ENCODE data around the gene JAK3. TPM values are rescaled to one million over a fixed set of nuclear protein-coding genes. Genes with fewer than 3 reads are reported as not detected.

Gene JAK3
- total and polyA plus RNA-seq, 4 donors, result 0.87 to 7.1 (median 3.0) TPM

- TF ChIP-seq CTCF (IDR thresholded peaks at IDR 0.05; ENCODE audit: low read depth, low read length, missing input control), result no peak
- TF ChIP-seq FOXA1 (IDR thresholded peaks at IDR 0.05), result no peak
- TF ChIP-seq GABPA (IDR thresholded peaks at IDR 0.05 in 1 of 2, conservative IDR thresholded peaks at IDR 0.05 in 1 of 2), result no peak
- TF ChIP-seq YY1 (IDR thresholded peaks at IDR 0.05), result no peak
- no peak for TF ChIP-seq EGR1 (IDR thresholded peaks at IDR 0.05; ENCODE audit: low read depth in 2 of 2)
- no peak for TF ChIP-seq FOXA2 (IDR thresholded peaks at IDR 0.05)
- no peak for TF ChIP-seq MAX (IDR thresholded peaks at IDR 0.05)
- no peak for TF ChIP-seq RAD21 (IDR thresholded peaks at IDR 0.05)
- no peak for TF ChIP-seq TAF1 (conservative IDR thresholded peaks at IDR 0.05)
- TF ChIP-seq ZBTB33 (IDR thresholded peaks at IDR 0.05), result no peak
- no peak for TF ChIP-seq HNF4G (IDR thresholded peaks at IDR 0.05)
- TF ChIP-seq ATF3 (IDR thresholded peaks at IDR 0.05), result no peak
- DNase-seq (ENCODE audit: low spot score), result no peak
- Histone ChIP-seq H3K36me3 (ENCODE audit: control insufficient read depth in 4 of 4, insufficient read depth in 3 of 4, low read depth in 1 of 4, low read length in 3 of 4) (peaks cover 17 to 31% (median 25%) of the 10 kb centered on the region in 4 donors), H3K27me3 (ENCODE audit: control insufficient read depth in 4 of 4, insufficient read depth in 4 of 4, low read length in 3 of 4) (no peaks in the 10 kb centered on the region), H3K27ac (ENCODE audit: low read depth in 1 of 2, low read length in 2 of 2) (no peak overlapping the region), H3K9me3 (ENCODE audit: control insufficient read depth in 4 of 4, low read length in 3 of 4) (no peaks in the 10 kb centered on the region), H3K4me3 (ENCODE audit: low read depth in 1 of 3, low read length in 3 of 3) (peak overlapping the region; percentile 87 to 99 (median 91)), H3K9ac (ENCODE audit: low read depth in 1 of 2, low read length in 2 of 2) (peak overlapping the region; percentile 83 to 93), H3K4me1 (ENCODE audit: control insufficient read depth in 4 of 4, insufficient read depth in 4 of 4, low read length in 3 of 4) (peaks cover 3 to 18% (median 13%) of the 10 kb centered on the region in 4 donors)
- 57% methylated on average over 7 of the region's 7 CpGs for WGBS
Observed at GRCh38 chr19:17860993-17861360, 13.2 kb upstream of the JAK3 start.

GRCh38 chr19:17860331-17860992 lies 12.7 kb upstream of the JAK3 start:
- no peak for DNase-seq (ENCODE audit: low spot score)
- 2% methylated on average over 22 of the region's 22 CpGs for WGBS
- Histone ChIP-seq H3K4me1 (ENCODE audit: control insufficient read depth in 4 of 4, insufficient read depth in 4 of 4, low read length in 3 of 4) (peaks cover 3 to 18% (median 13%) of the 10 kb centered on the region in 4 donors), H3K9me3 (ENCODE audit: control insufficient read depth in 4 of 4, low read length in 3 of 4) (no peaks in the 10 kb centered on the region), H3K4me3 (ENCODE audit: low read depth in 1 of 3, low read length in 3 of 3) (peak overlapping the region; percentile 87 to 99 (median 91)), H3K27ac (ENCODE audit: low read depth in 1 of 2, low read length in 2 of 2) (peak overlapping the region; percentile 79 to 80), H3K9ac (ENCODE audit: low read depth in 1 of 2, low read length in 2 of 2) (peak overlapping the region; percentile 83 to 93), H3K27me3 (ENCODE audit: control insufficient read depth in 4 of 4, insufficient read depth in 4 of 4, low read length in 3 of 4) (no peaks in the 10 kb centered on the region), H3K36me3 (ENCODE audit: control insufficient read depth in 4 of 4, insufficient read depth in 3 of 4, low read depth in 1 of 4, low read length in 3 of 4) (peaks cover 17 to 31% (median 24%) of the 10 kb centered on the region in 4 donors)
- TF ChIP-seq FOXA1 (IDR thresholded peaks at IDR 0.05) (no peak), ATF3 (IDR thresholded peaks at IDR 0.05) (no peak), GABPA (IDR thresholded peaks at IDR 0.05 in 1 of 2, conservative IDR thresholded peaks at IDR 0.05 in 1 of 2) (no peak), TAF1 (conservative IDR thresholded peaks at IDR 0.05) (no peak), HNF4A (conservative IDR thresholded peaks at IDR 0.05) (no peak), SP1 (IDR thresholded peaks at IDR 0.05) (no peak), JUND (IDR thresholded peaks at IDR 0.05) (no peak), EGR1 (IDR thresholded peaks at IDR 0.05; ENCODE audit: low read depth in 2 of 2) (no peak), REST (IDR thresholded peaks at IDR 0.05) (no peak), YY1 (IDR thresholded peaks at IDR 0.05) (no peak), CTCF (IDR thresholded peaks at IDR 0.05; ENCODE audit: low read depth, low read length, missing input control) (no peak), ZBTB33 (IDR thresholded peaks at IDR 0.05) (no peak), HNF4G (IDR thresholded peaks at IDR 0.05) (no peak), NR2F2 (IDR thresholded peaks at IDR 0.05) (no peak), RXRA (IDR thresholded peaks at IDR 0.05) (no peak)
